DOHH2 (cell line): Measurements from ENCODE around the gene ALDH1B1.
"Not testable (repeated sequence)": the region's sequence is repeated elsewhere in the genome, so short reads cannot be mapped to it uniquely, and the experiment has no call there.

Source experiments
- H3F3A ChIP-seq: fragments of 200-600 bp; sonication (generic), shearing (Covaris generic); 2 replicates; pipeline ENCODE4 v1.6.0; 2016; ENCODE audit warnings: antibody characterized with exemption, mild to moderate bottlenecking; ENCODE audit not compliant: control insufficient read depth, insufficient read depth
- H3K27ac ChIP-seq: fragments of 200-600 bp; sonication (generic); 2 replicates; pipeline ENCODE4 v1.5.1; 2014; ENCODE audit warnings: low read depth, mild to moderate bottlenecking, low read length, moderate library complexity
- H3K27me3 ChIP-seq: fragments of 200-600 bp; sonication (generic); 2 replicates; pipeline ENCODE4 v1.6.1; 2014; ENCODE audit warnings: mild to moderate bottlenecking, low read length, mixed read lengths; ENCODE audit not compliant: control insufficient read depth
- H3K36me3 ChIP-seq: fragments of 200-600 bp; sonication (generic); 2 replicates; pipeline ENCODE4 v1.6.1; 2014; ENCODE audit warnings: mild to moderate bottlenecking, low read length, moderate library complexity, mixed read lengths; ENCODE audit not compliant: control insufficient read depth
- H3K4me1 ChIP-seq: fragments of 200-600 bp; sonication (generic); 2 replicates; pipeline ENCODE4 v1.6.1; 2014; ENCODE audit warnings: mild to moderate bottlenecking, low read length, mixed read lengths; ENCODE audit not compliant: control insufficient read depth
- H3K4me2 ChIP-seq: fragments of 200-600 bp; sonication (generic); 2 replicates; pipeline ENCODE4 v1.6.0; 2014; ENCODE audit warnings: mild to moderate bottlenecking, low read length, moderate library complexity
- H3K4me3 ChIP-seq: fragments of 200-600 bp; sonication (generic); 2 replicates; pipeline ENCODE4 v1.5.1; 2014; ENCODE audit warnings: mild to moderate bottlenecking, low read length, mixed read lengths
- H3K79me2 ChIP-seq: fragments of 200-600 bp; sonication (generic); 2 replicates; pipeline ENCODE4 v1.6.1; 2014; ENCODE audit warnings: mild to moderate bottlenecking, low read length, mixed read lengths; ENCODE audit not compliant: control insufficient read depth
- H3K9me2 ChIP-seq: fragments of 200-600 bp; sonication (generic); replicated peaks from 2 replicates; pipeline ENCODE4 v1.6.1; 2014; ENCODE audit warnings: mild to moderate bottlenecking, low read length, mixed read lengths; ENCODE audit not compliant: control insufficient read depth
- H3K9me3 ChIP-seq: fragments of 200-600 bp; sonication (generic); 2 replicates; pipeline ENCODE4 v1.6.1; 2014; ENCODE audit warnings: antibody characterized with exemption, low read length, mixed read lengths; ENCODE audit not compliant: control insufficient read depth, insufficient read depth
- H4K20me1 ChIP-seq: fragments of 200-600 bp; sonication (generic); 2 replicates; pipeline ENCODE4 v1.6.0; 2014; ENCODE audit warnings: low read depth, mild to moderate bottlenecking, antibody characterized with exemption, low read length, moderate library complexity; ENCODE audit not compliant: control insufficient read depth, insufficient read depth
- EZH2phosphoT487 ChIP-seq: fragments of 200-600 bp; sonication (generic); IDR thresholded peaks from 2 replicates; pipeline ENCODE4 v1.6.1; 2017; ENCODE audit warnings: borderline replicate concordance, mild to moderate bottlenecking, antibody characterized with exemption, low read length, moderate library complexity, mixed read lengths
- TF ChIP-seq, protein P1 (sequence below): fragments of 200-600 bp; sonication (generic); IDR thresholded peaks from one replicate; pipeline ENCODE4 v1.5.1; 2014; ENCODE audit warnings: antibody characterized with exemption, mild to moderate bottlenecking, low read depth, low read length; ENCODE audit not compliant: poor library complexity, severe bottlenecking

The ALDH1B1 gene

DNA sequence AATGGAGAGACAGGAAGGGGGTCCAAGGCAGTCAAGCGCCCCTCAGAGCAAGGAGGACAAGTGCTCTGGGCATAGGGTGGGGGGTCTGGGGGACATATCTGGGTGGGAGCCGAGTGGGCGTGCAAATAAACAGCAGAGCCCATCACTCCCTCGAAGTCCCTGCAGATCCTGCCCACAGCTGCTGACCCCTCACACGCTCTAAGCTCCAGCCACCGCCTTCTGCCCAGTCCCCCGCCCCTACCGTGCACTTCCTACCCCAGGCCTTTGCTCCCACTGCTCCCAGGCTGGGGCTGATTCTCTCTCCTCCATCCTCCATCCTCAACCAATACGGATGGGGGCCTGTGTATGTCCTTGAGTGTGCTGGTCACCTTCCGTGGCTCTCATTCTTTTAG lies 16.9 kb upstream of the ALDH1B1 start:
- H3K9me3 ChIP-seq, result no peaks in the 10 kb centered on the region
- no peaks in the 10 kb centered on the region for H4K20me1 ChIP-seq
- no peak overlapping the region for H3K4me3 ChIP-seq
- no peaks in the 10 kb centered on the region for H3K79me2 ChIP-seq
- no peaks in the 10 kb centered on the region for H3F3A ChIP-seq
- TF ChIP-seq EZH2phosphoT487, result no peak
- TF ChIP-seq, protein P1, sequence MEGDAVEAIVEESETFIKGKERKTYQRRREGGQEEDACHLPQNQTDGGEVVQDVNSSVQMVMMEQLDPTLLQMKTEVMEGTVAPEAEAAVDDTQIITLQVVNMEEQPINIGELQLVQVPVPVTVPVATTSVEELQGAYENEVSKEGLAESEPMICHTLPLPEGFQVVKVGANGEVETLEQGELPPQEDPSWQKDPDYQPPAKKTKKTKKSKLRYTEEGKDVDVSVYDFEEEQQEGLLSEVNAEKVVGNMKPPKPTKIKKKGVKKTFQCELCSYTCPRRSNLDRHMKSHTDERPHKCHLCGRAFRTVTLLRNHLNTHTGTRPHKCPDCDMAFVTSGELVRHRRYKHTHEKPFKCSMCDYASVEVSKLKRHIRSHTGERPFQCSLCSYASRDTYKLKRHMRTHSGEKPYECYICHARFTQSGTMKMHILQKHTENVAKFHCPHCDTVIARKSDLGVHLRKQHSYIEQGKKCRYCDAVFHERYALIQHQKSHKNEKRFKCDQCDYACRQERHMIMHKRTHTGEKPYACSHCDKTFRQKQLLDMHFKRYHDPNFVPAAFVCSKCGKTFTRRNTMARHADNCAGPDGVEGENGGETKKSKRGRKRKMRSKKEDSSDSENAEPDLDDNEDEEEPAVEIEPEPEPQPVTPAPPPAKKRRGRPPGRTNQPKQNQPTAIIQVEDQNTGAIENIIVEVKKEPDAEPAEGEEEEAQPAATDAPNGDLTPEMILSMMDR, result no peak
- no peak overlapping the region for H3K27ac ChIP-seq
- H3K27me3 ChIP-seq, result peaks cover 2% of the 10 kb centered on the region; the same call in 1 of the 2 replicates
- no peaks in the 10 kb centered on the region for H3K4me1 ChIP-seq
- H3K36me3 ChIP-seq, result no peaks in the 10 kb centered on the region
- no peak overlapping the region for H3K4me2 ChIP-seq
- no peaks in the 10 kb centered on the region for H3K9me2 ChIP-seq

DNA sequence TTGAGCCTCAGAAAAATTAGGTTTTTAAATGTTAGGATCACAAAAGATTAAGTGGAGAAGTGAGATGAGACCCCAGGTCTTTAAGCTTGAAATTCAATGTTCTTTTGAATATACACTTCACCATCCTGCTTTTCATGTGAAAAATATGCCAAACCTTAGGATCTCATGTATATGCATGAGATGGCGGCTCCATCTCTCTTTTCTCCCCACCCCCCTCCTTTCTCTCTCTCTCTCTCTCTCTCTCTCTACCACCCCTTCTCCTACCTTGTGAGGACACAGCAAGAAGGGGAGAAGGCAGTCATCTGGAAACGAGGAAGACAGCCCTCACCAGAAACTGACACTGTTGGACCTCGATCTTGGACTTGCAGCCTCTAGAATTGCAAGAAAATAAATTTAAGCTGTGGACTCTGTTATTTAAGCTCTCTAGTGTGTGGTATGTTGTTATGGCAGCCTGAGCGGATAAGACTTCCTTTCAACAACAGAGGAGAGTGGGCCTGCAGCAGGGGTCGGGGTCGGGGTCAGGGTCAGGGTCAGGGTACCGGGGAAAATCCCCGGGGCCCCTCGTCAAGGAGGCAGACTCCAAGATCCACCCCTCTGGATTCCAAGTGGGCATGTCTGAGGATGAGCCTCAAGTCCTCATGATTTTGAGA lies 16.4 kb upstream of the ALDH1B1 start:
- no peaks in the 10 kb centered on the region for H4K20me1 ChIP-seq

DNA sequence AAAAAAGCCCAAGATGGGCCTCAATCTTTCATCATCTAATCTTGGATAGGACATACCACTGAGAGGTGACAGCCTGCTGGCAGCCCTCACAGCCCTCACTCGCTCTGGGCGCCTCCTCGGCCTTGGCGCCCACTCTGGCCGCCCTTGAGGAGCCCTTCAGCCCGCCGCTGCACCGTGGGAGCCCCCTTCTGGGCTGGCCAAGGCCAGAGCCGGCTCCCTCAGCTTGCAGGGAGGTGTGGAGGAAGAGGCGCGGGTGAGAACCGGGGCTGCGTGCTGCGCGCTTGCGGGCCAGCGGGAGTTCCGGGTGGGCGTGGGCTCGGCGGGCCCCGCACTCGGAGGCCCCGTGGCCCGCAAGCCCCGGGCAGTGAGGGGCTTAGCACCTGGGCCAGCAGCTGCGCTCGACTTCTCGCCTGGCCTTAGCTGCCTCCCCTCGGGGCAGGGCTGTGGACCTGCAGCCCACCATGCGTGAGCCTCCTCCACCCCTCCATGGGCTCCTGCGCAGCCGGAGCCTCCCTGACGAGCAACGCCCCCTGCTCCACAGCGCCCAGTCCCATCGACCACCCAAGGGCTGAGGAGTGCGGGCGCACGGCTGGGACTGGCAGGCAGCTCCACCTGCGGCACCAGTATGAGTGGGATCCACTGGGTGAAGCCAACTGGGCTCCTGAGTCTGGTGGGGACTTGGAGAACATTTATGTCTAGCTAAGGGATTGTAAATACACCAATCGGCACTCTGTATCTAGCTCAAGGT lies 15.0 kb upstream of the ALDH1B1 start:
- H3K27me3 ChIP-seq, H3F3A ChIP-seq, H3K9me3 ChIP-seq, H3K79me2 ChIP-seq, H4K20me1 ChIP-seq, H3K4me1 ChIP-seq, H3K9me2 ChIP-seq, H3K4me2 ChIP-seq, H3K36me3 ChIP-seq, H3K27ac ChIP-seq, H3K4me3 ChIP-seq: not testable (repeated sequence)

More for the DNA sequence above, 16.4 kb upstream of the ALDH1B1 start:
- Histone ChIP-seq H3K4me1 (no peaks in the 10 kb centered on the region), H3K36me3 (no peaks in the 10 kb centered on the region), H3K27ac (no peak overlapping the region), H3K4me2 (no peak overlapping the region), H3K4me3 (no peak overlapping the region), H3K9me3 (no peaks in the 10 kb centered on the region), H3F3A (no peaks in the 10 kb centered on the region), H3K79me2 (no peaks in the 10 kb centered on the region), H3K27me3 (peaks cover 2% of the 10 kb centered on the region; the same call in 1 of the 2 replicates), H3K9me2 (no peaks in the 10 kb centered on the region)
- TF ChIP-seq EZH2phosphoT487, result no peak
- TF ChIP-seq, protein P1, result no peak

DNA sequence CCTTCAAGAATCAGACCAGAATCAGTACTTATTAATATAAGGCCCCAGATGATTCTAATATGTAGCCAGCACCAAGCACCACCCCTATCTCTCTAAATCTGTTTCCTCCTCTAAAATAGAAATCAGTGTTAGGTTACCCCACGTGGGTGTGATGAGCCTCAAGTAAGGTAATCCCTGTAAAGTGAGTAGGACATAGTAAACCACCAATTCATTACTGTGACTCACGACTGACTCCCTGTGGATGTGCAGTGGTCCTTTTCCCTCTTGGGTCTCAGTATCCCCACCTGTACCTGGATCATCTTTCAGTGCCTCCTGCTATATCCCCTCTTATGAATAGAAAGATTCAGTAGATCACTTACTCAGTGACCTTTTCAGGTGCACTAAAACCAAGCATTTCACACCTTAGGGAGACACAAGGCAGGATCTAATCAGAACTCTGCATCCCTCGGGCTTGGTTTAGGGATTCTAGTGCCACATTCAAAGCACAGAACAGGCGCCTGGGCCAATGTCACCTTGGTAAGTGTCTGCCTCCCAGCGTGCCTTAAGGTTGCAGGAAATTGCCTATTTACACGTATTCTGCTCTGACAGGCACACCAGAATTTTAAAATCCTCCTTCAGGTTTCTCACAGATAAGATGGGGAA lies 12.2 kb upstream of the ALDH1B1 start:
- H3K27me3 ChIP-seq, result no peaks in the 10 kb centered on the region
- H3K4me1 ChIP-seq, result no peaks in the 10 kb centered on the region
- no peak overlapping the region for H3K4me2 ChIP-seq
- no peak overlapping the region for H3K27ac ChIP-seq
- H4K20me1 ChIP-seq, result no peaks in the 10 kb centered on the region
- H3F3A ChIP-seq, result no peaks in the 10 kb centered on the region
- H3K79me2 ChIP-seq, result no peaks in the 10 kb centered on the region
- H3K36me3 ChIP-seq, result no peaks in the 10 kb centered on the region
- TF ChIP-seq EZH2phosphoT487, result no peak
- TF ChIP-seq, protein P1, result no peak
- H3K9me3 ChIP-seq, result peaks cover 10% of the 10 kb centered on the region
- no peaks in the 10 kb centered on the region for H3K9me2 ChIP-seq
- H3K4me3 ChIP-seq, result no peak overlapping the region
